ENCODE results near the gene OGA.

- no peak for TF ChIP-seq ISL1 (CRISPR knock-in tag; IDR thresholded peaks at IDR 0.05)
- TF ChIP-seq BACH2 (CRISPR knock-in tag; IDR thresholded peaks at IDR 0.05; ENCODE audit: borderline replicate concordance): no peak
- no peak for TF ChIP-seq ZFP30 (CRISPR knock-in tag; IDR thresholded peaks at IDR 0.05)
These were observed 20.2 kb upstream of the OGA start for GRCh38 chr10:101838416-101838970.
